ENCODE results near the gene HACD3. TPM values are rescaled to one million over a fixed set of nuclear protein-coding genes. Genes with fewer than 3 reads are reported as not detected.

The HACD3 gene
- total and polyA plus RNA-seq, 11 donors, result 3.2 to 16.7 (median 9.8) TPM

GRCh38 chr15:65556622-65557021, 26.4 kb downstream of the HACD3 start:
- TF ChIP-seq POLR2A (IDR thresholded peaks at IDR 0.05) (no peak), CTCF (IDR thresholded peaks at IDR 0.05) (no peak)
- intact Hi-C loops (cut with DNase I), result no loop called here
- Histone ChIP-seq H3K27me3 (no peaks in the 10 kb centered on the region), H3K27ac (no peak overlapping the region), H3K9me3 (no peaks in the 10 kb centered on the region), H3K4me3 (no peak overlapping the region), H3K4me1 (no peaks in the 10 kb centered on the region), H3K36me3 (peaks cover 0 to 74% (median 40%) of the 10 kb centered on the region in 9 donors)
- ATAC-seq, result no peak
- no peak for DNase-seq
- 94 to 98% (median 96%) methylated on average over 7 of the region's 7 CpGs for WGBS, 4 donors

- WGBS, 4 donors, result 88 to 95% (median 92%) methylated on average over 5 of the region's 5 CpGs
- H3K36me3 ChIP-seq, result peaks cover 0 to 84% (median 54%) of the 10 kb centered on the region in 9 donors
Measured at GRCh38 chr15:65558336-65558735, 28.1 kb downstream of the HACD3 start.

GRCh38 chr15:65558997-65559760, 28.9 kb downstream of the HACD3 start:
- Histone ChIP-seq H3K4me3 (no peak overlapping the region), H3K9me3 (no peaks in the 10 kb centered on the region), H3K27ac (no peak overlapping the region), H3K36me3 (peaks cover 0 to 84% (median 62%) of the 10 kb centered on the region in 9 donors), H3K4me1 (no peaks in the 10 kb centered on the region), H3K27me3 (no peaks in the 10 kb centered on the region)
- intact Hi-C loops (cut with DNase I), result no loop called here
- DNase-seq, result no peak
- no peak for ATAC-seq
- TF ChIP-seq CTCF (IDR thresholded peaks at IDR 0.05) (no peak), POLR2A (IDR thresholded peaks at IDR 0.05) (no peak)
- WGBS, 4 donors, result 94 to 97% (median 96%) methylated on average over 6 of the region's 6 CpGs

More at GRCh38 chr15:65558336-65558735, 28.1 kb downstream of the HACD3 start:
- Histone ChIP-seq H3K4me1 (no peaks in the 10 kb centered on the region), H3K27me3 (no peaks in the 10 kb centered on the region), H3K4me3 (no peak overlapping the region), H3K27ac (no peak overlapping the region), H3K9me3 (no peaks in the 10 kb centered on the region)
- TF ChIP-seq CTCF (IDR thresholded peaks at IDR 0.05) (no peak), POLR2A (IDR thresholded peaks at IDR 0.05) (no peak)
- ATAC-seq (no peak), DNase-seq (no peak)
- intact Hi-C loops (cut with DNase I), result no loop called here

- ATAC-seq, result no peak
- no peak for DNase-seq
- no peaks in the 10 kb centered on the region for H3K9me3 ChIP-seq
- intact Hi-C loops (cut with DNase I), result no loop called here
- TF ChIP-seq POLR2A (IDR thresholded peaks at IDR 0.05), result no peak
- TF ChIP-seq CTCF (IDR thresholded peaks at IDR 0.05), result no peak
- no peak overlapping the region for H3K4me3 ChIP-seq
- no peaks in the 10 kb centered on the region for H3K4me1 ChIP-seq
- peaks cover 0 to 86% (median 68%) of the 10 kb centered on the region in 9 donors for H3K36me3 ChIP-seq
- no peaks in the 10 kb centered on the region for H3K27me3 ChIP-seq
- no peak overlapping the region for H3K27ac ChIP-seq
Measured at GRCh38 chr15:65559941-65560340, 29.7 kb downstream of the HACD3 start.
